A673 (cell line): ENCODE results near the gene PPP1R16B.

ENCODE experiments used
- EZH2 ChIP-seq: fragments of 200-600 bp; sonication (generic); IDR thresholded peaks from 2 replicates; pipeline ENCODE4 v1.6.1; 2017; ENCODE audit warnings: borderline replicate concordance, low read depth, mild to moderate bottlenecking, mixed read lengths, antibody characterized with exemption, low read length; ENCODE audit not compliant: poor library complexity, severe bottlenecking
- TF ChIP-seq, protein P1 (sequence below): fragments of 300-800, 200-600 bp; sonication (generic); conservative IDR thresholded peaks from 2 replicates; pipeline ENCODE4 v1.5.1; 2017; ENCODE audit warnings: low read depth, mild to moderate bottlenecking, antibody characterized with exemption, low read length, moderate library complexity, mixed read lengths

DNA sequence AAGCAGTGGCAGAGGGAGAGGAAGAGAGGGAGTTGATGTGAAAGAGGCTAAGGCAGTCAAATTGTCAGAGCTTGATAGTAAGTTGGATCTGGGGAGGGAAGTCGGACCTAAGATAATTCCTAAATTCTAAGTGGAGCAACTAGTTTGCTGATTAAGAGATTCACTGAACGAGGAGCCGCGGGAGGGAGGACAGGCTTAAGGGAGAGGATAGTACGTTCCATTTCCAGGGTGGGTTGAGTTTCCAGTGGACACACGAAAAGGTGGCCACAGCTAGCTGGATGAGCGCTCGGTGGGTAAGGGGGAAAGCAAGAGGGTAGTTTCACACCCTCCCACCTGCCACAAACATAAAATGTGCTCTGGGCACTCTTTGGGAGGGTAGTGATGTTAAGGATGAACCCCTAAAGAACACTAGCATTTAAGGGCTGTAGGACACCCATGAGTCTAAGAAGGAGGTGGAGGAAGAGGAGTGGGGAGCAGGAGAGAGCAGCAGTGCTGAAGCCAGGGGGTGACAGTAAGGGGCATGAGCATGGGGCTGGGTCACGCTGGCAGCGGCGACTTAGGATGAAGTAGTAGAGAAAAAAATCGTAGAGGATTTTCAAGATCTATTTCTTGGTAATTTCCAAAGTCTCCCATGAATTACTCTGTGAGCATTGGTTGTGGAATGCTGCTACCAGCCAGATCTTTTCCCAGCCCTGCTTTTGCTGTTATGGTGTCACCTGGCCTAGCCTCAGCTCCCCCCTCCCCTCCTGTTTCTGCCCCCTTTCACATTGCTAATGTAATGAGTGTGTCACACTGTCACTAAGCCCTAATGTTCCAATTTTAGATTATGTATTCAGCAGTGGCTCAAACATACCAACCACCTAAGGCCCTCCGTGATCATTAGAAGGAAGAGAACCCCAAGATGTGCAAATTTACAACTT, 35.9 kb upstream of the PPP1R16B start:
- TF ChIP-seq EZH2, result no peak
- TF ChIP-seq, protein P1, sequence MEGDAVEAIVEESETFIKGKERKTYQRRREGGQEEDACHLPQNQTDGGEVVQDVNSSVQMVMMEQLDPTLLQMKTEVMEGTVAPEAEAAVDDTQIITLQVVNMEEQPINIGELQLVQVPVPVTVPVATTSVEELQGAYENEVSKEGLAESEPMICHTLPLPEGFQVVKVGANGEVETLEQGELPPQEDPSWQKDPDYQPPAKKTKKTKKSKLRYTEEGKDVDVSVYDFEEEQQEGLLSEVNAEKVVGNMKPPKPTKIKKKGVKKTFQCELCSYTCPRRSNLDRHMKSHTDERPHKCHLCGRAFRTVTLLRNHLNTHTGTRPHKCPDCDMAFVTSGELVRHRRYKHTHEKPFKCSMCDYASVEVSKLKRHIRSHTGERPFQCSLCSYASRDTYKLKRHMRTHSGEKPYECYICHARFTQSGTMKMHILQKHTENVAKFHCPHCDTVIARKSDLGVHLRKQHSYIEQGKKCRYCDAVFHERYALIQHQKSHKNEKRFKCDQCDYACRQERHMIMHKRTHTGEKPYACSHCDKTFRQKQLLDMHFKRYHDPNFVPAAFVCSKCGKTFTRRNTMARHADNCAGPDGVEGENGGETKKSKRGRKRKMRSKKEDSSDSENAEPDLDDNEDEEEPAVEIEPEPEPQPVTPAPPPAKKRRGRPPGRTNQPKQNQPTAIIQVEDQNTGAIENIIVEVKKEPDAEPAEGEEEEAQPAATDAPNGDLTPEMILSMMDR, result no peak
